Sigmoid colon (tissue), 7 donors: ENCODE results near the gene OXTR. TPM values are rescaled to one million over a fixed set of nuclear protein-coding genes. Genes with fewer than 3 reads are reported as not detected.

Experiments used
- DNase-seq: peaks from one replicate; pipeline ENCODE4 v3.0.0-alpha.2; 2019
- H3K27ac ChIP-seq, 4 donors: fragments of 200-600 bp; sonication (generic); one replicate each; pipeline ENCODE4 v1.5.1; 2016 to 2019; ENCODE audit warnings: mild to moderate bottlenecking in 1 of 4
- H3K27me3 ChIP-seq, 3 donors: fragments of 200-600 bp; sonication (generic); one replicate each; pipeline ENCODE4 v1.5.1; 2019; ENCODE audit warnings: mild to moderate bottlenecking in 1 of 3
- H3K36me3 ChIP-seq, 4 donors: fragments of 200-600 bp; sonication (generic); one replicate each; pipeline ENCODE4 v1.5.1; 2016 to 2019
- H3K4me1 ChIP-seq, 4 donors: fragments of 200-600 bp; sonication (generic); one replicate each; pipeline ENCODE4 v1.5.1; 2017 to 2019
- H3K4me3 ChIP-seq, 4 donors: fragments of 200-600 bp; sonication (generic); one replicate each; pipeline ENCODE4 v1.5.1; 2017 to 2019; ENCODE audit warnings: mild to moderate bottlenecking in 2 of 4, moderate library complexity in 1 of 4
- H3K9me3 ChIP-seq, 4 donors: fragments of 200-600 bp in 3 of 4; sonication (generic) in 3 of 4; one replicate each; pipeline versions ENCODE4 v1.5.1 to v1.6.1; 2013 to 2019
- EP300 ChIP-seq, 4 donors: sonication (generic); formaldehyde crosslinking; IDR thresholded peaks; one replicate each; pipeline ENCODE4 v1.6.1; 2017; ENCODE audit warnings: antibody characterized with exemption in 4 of 4
- POLR2A ChIP-seq, 2 donors: fragments of 450-650 bp; IDR thresholded peaks; one replicate each; pipeline ENCODE4 v1.6.1; 2016; ENCODE audit warnings: antibody characterized with exemption in 2 of 2, mild to moderate bottlenecking in 2 of 2, moderate library complexity in 2 of 2
- POLR2AphosphoS5 ChIP-seq, 4 donors: sonication (generic); formaldehyde crosslinking; IDR thresholded peaks; one replicate each; pipeline ENCODE4 v1.6.1; 2017; ENCODE audit warnings: antibody characterized with exemption in 4 of 4
- WGBS, 2 donors: extraction: QIAGEN DNeasy Blood & Tissue Kit; methylation state at CpG; one replicate each; pipeline ENCODE4 v1.1.7; 2013; 5-methylcytosine and 5-hydroxymethylcytosine counted together
- intact Hi-C: fragments of 100-400 bp; cut with DNase I; formaldehyde crosslinking; loops from one replicate; pipeline ENCODE4 v1.15.1; 2023
- polyA plus RNA-seq, 3 donors: library from polyadenylated mRNA; stranded (reverse); fragments of 200-250 nt; gene quantifications; one replicate each; pipeline ENCODE4 v1.2.3, GENCODE V29; 2013
- total RNA-seq, 4 donors: library from RNA; depleted of rRNA; stranded (reverse); fragments of >200 nt; gene quantifications; one replicate each; pipeline ENCODE4 v1.1.0, GENCODE V29; 2016
- TF ChIP-seq, protein P1 (sequence below), 4 experiments: fragments of 450-650 bp in 3 of 4; fragments of 200-600 bp in 1 of 4; IDR thresholded peaks; one replicate each; pipeline ENCODE4 v1.5.1; 2016 to 2019; ENCODE audit warnings: antibody characterized with exemption in 4 of 4, mild to moderate bottlenecking in 3 of 4, moderate library complexity in 2 of 4
- donor health status: healthy with polysubstance abuse.
- donor health status: Bipolar disorder and iron deficiency.
- donor health status: healthy.

OXTR gene
- total and polyA plus RNA-seq, 7 donors, result under 0.01 to 0.55 (median 0.29) TPM; not detected in 1

DNA sequence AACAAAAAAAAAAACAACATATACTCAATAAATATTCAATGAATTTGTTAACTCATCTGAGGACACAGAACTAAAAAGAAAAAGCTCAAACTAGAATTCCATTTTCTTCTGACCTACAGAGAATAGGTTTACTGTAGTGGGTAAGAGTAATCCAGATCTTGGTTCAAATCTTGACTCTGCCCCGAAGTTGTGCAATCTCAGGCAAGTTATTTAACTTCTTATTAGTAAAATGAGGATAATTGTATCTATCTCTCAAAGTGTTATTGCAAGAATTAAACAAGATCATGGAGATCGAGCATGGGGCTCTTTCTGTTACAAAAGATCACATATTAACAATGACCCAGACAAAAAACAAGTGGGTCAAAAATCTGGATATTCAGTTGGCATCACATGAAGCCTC is 41.1 kb upstream of the OXTR start:
- no peaks in the 10 kb centered on the region for H3K27me3 ChIP-seq
- TF ChIP-seq EP300 (IDR thresholded peaks at IDR 0.05) (no peak), POLR2A (IDR thresholded peaks at IDR 0.05) (no peak), POLR2AphosphoS5 (IDR thresholded peaks at IDR 0.05) (no peak)
- TF ChIP-seq, protein P1, sequence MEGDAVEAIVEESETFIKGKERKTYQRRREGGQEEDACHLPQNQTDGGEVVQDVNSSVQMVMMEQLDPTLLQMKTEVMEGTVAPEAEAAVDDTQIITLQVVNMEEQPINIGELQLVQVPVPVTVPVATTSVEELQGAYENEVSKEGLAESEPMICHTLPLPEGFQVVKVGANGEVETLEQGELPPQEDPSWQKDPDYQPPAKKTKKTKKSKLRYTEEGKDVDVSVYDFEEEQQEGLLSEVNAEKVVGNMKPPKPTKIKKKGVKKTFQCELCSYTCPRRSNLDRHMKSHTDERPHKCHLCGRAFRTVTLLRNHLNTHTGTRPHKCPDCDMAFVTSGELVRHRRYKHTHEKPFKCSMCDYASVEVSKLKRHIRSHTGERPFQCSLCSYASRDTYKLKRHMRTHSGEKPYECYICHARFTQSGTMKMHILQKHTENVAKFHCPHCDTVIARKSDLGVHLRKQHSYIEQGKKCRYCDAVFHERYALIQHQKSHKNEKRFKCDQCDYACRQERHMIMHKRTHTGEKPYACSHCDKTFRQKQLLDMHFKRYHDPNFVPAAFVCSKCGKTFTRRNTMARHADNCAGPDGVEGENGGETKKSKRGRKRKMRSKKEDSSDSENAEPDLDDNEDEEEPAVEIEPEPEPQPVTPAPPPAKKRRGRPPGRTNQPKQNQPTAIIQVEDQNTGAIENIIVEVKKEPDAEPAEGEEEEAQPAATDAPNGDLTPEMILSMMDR (IDR thresholded peaks at IDR 0.05), result no peak
- H3K4me1 ChIP-seq, result no peaks in the 10 kb centered on the region
- WGBS, 2 donors, result 83 to 87% methylated on average over 2 of the region's 2 CpGs
- no peaks in the 10 kb centered on the region for H3K36me3 ChIP-seq
- intact Hi-C loops, result no loop called here
- no peak overlapping the region for H3K4me3 ChIP-seq
- H3K27ac ChIP-seq, result no peak overlapping the region
- no peak for DNase-seq
- peaks cover 0 to 3% (median 0%) of the 10 kb centered on the region in 4 donors for H3K9me3 ChIP-seq

- no peak overlapping the region for H3K4me3 ChIP-seq
- no peaks in the 10 kb centered on the region for H3K27me3 ChIP-seq
- intact Hi-C loops, result no loop called here
- no peak for DNase-seq
- no peak overlapping the region for H3K27ac ChIP-seq
- no peaks in the 10 kb centered on the region for H3K36me3 ChIP-seq
- TF ChIP-seq EP300 (IDR thresholded peaks at IDR 0.05) (no peak), POLR2A (IDR thresholded peaks at IDR 0.05) (no peak), POLR2AphosphoS5 (IDR thresholded peaks at IDR 0.05) (no peak)
- TF ChIP-seq, protein P1 (IDR thresholded peaks at IDR 0.05), result no peak
- peaks cover 0 to 6% (median under 1%) of the 10 kb centered on the region in 4 donors for H3K9me3 ChIP-seq
- no peaks in the 10 kb centered on the region for H3K4me1 ChIP-seq
- 92 to 95% methylated on average over 2 of the region's 2 CpGs for WGBS, 2 donors
Observed at GRCh38 chr3:8805774-8806173, 36.4 kb upstream of the OXTR start.

DNA sequence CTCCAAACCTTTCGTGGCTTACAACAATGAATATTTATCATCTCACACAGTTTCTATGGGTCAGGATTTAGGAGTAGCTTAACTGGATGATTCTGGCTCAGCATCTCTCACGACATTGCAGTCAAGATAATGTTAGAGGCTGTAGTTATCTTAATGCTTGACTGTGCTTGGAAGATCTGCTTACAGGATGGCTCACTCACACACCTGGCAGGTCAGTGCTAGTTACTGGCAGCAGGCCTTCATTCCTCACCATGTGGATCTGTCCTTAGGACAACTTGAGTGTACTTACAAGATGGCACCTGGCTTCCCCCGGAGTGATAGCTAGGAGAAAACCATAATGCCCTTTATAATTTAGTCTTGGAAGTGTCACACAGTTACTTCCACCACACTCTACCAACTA is 32.8 kb upstream of the OXTR start:
- no peaks in the 10 kb centered on the region for H3K27me3 ChIP-seq
- WGBS, 2 donors, result 85 to 91% methylated on average over 3 of the region's 3 CpGs
- no peak overlapping the region for H3K4me3 ChIP-seq
- peaks cover 0 to 7% (median under 1%) of the 10 kb centered on the region in 4 donors for H3K9me3 ChIP-seq
- no peaks in the 10 kb centered on the region for H3K4me1 ChIP-seq
- H3K27ac ChIP-seq, result no peak overlapping the region
- intact Hi-C loops, result no loop called here
- no peaks in the 10 kb centered on the region for H3K36me3 ChIP-seq
- no peak for TF ChIP-seq EP300 (IDR thresholded peaks at IDR 0.05)
- DNase-seq, result no peak

DNA sequence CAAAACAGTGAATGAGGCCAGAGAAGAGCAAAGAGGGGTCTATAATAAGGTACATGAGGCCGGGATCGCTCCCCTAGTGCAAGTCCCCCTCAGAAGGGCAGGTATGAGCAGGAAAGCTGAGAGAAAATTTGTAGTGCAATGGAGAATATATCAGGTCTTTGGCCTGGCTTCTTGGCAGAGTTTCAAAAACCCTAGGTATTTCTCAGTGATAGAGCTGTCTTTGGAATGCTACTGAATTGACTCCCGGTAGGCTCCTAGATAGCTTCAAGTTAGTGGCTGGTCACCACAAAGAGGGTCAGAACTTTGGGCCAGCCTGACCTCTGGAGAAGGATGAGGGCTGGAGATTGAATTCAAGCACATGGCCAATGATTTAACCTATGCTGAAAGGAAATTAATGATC is 30.6 kb upstream of the OXTR start:
- 64 to 77% methylated on average over 3 of the region's 3 CpGs for WGBS, 2 donors
- no peak for DNase-seq
- intact Hi-C loops, result no loop called here
- Histone ChIP-seq H3K4me3 (no peak overlapping the region), H3K27me3 (no peaks in the 10 kb centered on the region), H3K9me3 (peaks cover 0 to 7% (median under 1%) of the 10 kb centered on the region in 4 donors), H3K4me1 (no peaks in the 10 kb centered on the region), H3K27ac (no peak overlapping the region), H3K36me3 (no peaks in the 10 kb centered on the region)
- TF ChIP-seq POLR2A (IDR thresholded peaks at IDR 0.05) (no peak), EP300 (IDR thresholded peaks at IDR 0.05) (no peak), POLR2AphosphoS5 (IDR thresholded peaks at IDR 0.05) (no peak)
- TF ChIP-seq, protein P1 (IDR thresholded peaks at IDR 0.05), result no peak

- peaks cover 0 to under 1% (median 0%) of the 10 kb centered on the region in 4 donors for H3K9me3 ChIP-seq
- intact Hi-C loops, result no loop called here
- no peak for DNase-seq
- no peak overlapping the region for H3K4me3 ChIP-seq
- no peak overlapping the region for H3K27ac ChIP-seq
- 89 to 90% methylated on average over 3 of the region's 3 CpGs for WGBS, 2 donors
- TF ChIP-seq POLR2AphosphoS5 (IDR thresholded peaks at IDR 0.05), result no peak
- no peak for TF ChIP-seq POLR2A (IDR thresholded peaks at IDR 0.05)
- TF ChIP-seq, protein P1 (IDR thresholded peaks at IDR 0.05), result no peak
- TF ChIP-seq EP300 (IDR thresholded peaks at IDR 0.05), result no peak
- H3K27me3 ChIP-seq, result no peaks in the 10 kb centered on the region
- H3K4me1 ChIP-seq, result no peaks in the 10 kb centered on the region
- H3K36me3 ChIP-seq, result no peaks in the 10 kb centered on the region
Observed at GRCh38 chr3:8794247-8794646, 24.8 kb upstream of the OXTR start.
